Measurements from ENCODE around the gene CTSK. TPM values are rescaled to one million over a fixed set of nuclear protein-coding genes. Genes with fewer than 3 reads are reported as not detected.

The CTSK gene
- total and polyA plus RNA-seq, 2 of the 4 experiments (the other 2 are of a cell fraction), result 7.7 to 15.1 TPM

- ChIA-PET POLR2A (ENCODE audit: unreplicated experiment) (no interaction called here), CTCF (interaction anchor here (0.5 kb wide), 1 partner anchor 129 kb away, joined by 3 read pairs; no protein-coding TSS in a partner anchor)
- no peak for DNase-seq
These were observed 33.6 kb upstream of the CTSK start for GRCh38 chr1:150841626-150842025.

More at GRCh38 chr1:150841626-150842025, 33.6 kb upstream of the CTSK start:
- Histone ChIP-seq H3K4me1 (ENCODE audit: control insufficient read depth, insufficient read depth, low read length) (no peaks in the 10 kb centered on the region), H3K14ac (replicated peaks; ENCODE audit: low read depth, low read length) (no peak overlapping the region), H3K79me1 (ENCODE audit: low read depth in 1 of 2, low read length in 2 of 2) (peaks cover 0 to 3% of the 10 kb centered on the region in 2 experiments; a peak in 2 of 4 replicates), H3K56ac (ENCODE audit: extremely low read depth, insufficient read depth, low read length) (no peak overlapping the region), H2AK9ac (replicated peaks; ENCODE audit: low read depth, low read length, poor library complexity) (no peak overlapping the region), H2AK5ac (ENCODE audit: low read depth, low read length) (no peak overlapping the region), H2BK120ac (ENCODE audit: low read depth, low read length) (no peak overlapping the region), H4K91ac (ENCODE audit: insufficient read depth, low read depth, low read length) (no peak overlapping the region), H2BK20ac (ENCODE audit: low read depth, low read length) (no peak overlapping the region), H2AFZ (replicated peaks; ENCODE audit: low read length, poor library complexity) (no peak overlapping the region), H3K4me2 (ENCODE audit: low read depth, low read length) (no peak overlapping the region), H3K4ac (ENCODE audit: low read depth, low read length) (no peak overlapping the region), H3K9ac (ENCODE audit: low read depth, low read length) (no peak overlapping the region), H3K27ac (ENCODE audit: insufficient read depth, low read length) (no peak overlapping the region), H3K9me1 (ENCODE audit: insufficient read depth, low read length) (no peaks in the 10 kb centered on the region; the same call in 1 of the 2 replicates), H3K36me3 (ENCODE audit: control insufficient read depth, insufficient read depth, low read length) (peaks cover 16% of the 10 kb centered on the region), H4K8ac (ENCODE audit: low read depth in 2 of 2, low read length in 2 of 2) (no peak overlapping the region), H3K4me3 (ENCODE audit: insufficient read depth, low read depth, low read length) (no peak overlapping the region), H2BK5ac (ENCODE audit: low read depth, low read length, poor library complexity, severe bottlenecking) (no peak overlapping the region), H3K23ac (ENCODE audit: low read depth, low read length) (no peak overlapping the region), H3K27me3 (ENCODE audit: control insufficient read depth, insufficient read depth, low read length) (no peaks in the 10 kb centered on the region), H2BK15ac (ENCODE audit: low read depth, low read length) (no peak overlapping the region), H3K9me3 (ENCODE audit: control insufficient read depth, insufficient read depth, low read length) (no peaks in the 10 kb centered on the region), H3K18ac (ENCODE audit: low read depth, low read length) (no peak overlapping the region), H4K20me1 (ENCODE audit: insufficient read depth, low read length) (no peaks in the 10 kb centered on the region), H4K5ac (ENCODE audit: low read depth, low read length) (no peak overlapping the region)
- intact Hi-C loops (cut with micrococcal nuclease) (no loop called here), in situ Hi-C loops (cut with MboI; ENCODE audit: low sequenced_read_pairs) (no loop called here), dilution Hi-C loops (cut with HindIII; ENCODE audit: low sequenced_read_pairs, unreplicated experiment) (no loop called here)
- no peak for ATAC-seq (ENCODE audit: low read depth)
- TF ChIP-seq MAZ (IDR thresholded peaks at IDR 0.05; ENCODE audit: borderline replicate concordance, low read depth, low read length) (no peak), MAFK (IDR thresholded peaks at IDR 0.05; ENCODE audit: low read depth, low read length) (no peak), FOS (IDR thresholded peaks at IDR 0.05; ENCODE audit: low read depth, low read length) (no peak), SMC3 (IDR thresholded peaks at IDR 0.05; ENCODE audit: low read depth, low read length) (no peak), BHLHE40 (IDR thresholded peaks at IDR 0.05; ENCODE audit: low read depth, low read length) (no peak), CTCF (conservative IDR thresholded peaks at IDR 0.05; ENCODE audit: low read depth, low read length) (no peak), CHD1 (IDR thresholded peaks at IDR 0.05; ENCODE audit: low read depth, low read length) (no peak), NFE2L2 (IDR thresholded peaks at IDR 0.05; ENCODE audit: low read depth, low read length) (no peak), RCOR1 (IDR thresholded peaks at IDR 0.05; ENCODE audit: insufficient replicate concordance, low read length) (no peak), MXI1 (IDR thresholded peaks at IDR 0.05; ENCODE audit: borderline replicate concordance, low read depth, low read length) (no peak), RFX5 (IDR thresholded peaks at IDR 0.05; ENCODE audit: low read depth, low read length) (no peak), POLR2A (IDR thresholded peaks at IDR 0.05; ENCODE audit: low read depth, low read length) (no peak), CEBPB (IDR thresholded peaks at IDR 0.05; ENCODE audit: low read depth, low read length) (no peak), USF2 (IDR thresholded peaks at IDR 0.05; ENCODE audit: low read depth, low read length) (no peak), ELK1 (IDR thresholded peaks at IDR 0.05; ENCODE audit: borderline replicate concordance, low read depth, low read length) (no peak), RAD21 (IDR thresholded peaks at IDR 0.05; ENCODE audit: low read length) (no peak)
- BruUV-seq (replicated peaks), result no TSS peak
- no CpG with 5 or more reads among the region's 3 CpGs for WGBS, 2 experiments (ENCODE audit: extremely low coverage in 2 of 2, insufficient read length in 1 of 2)

Data from IMR-90 (cell line).